GM21737 (cell line): Measurements from ENCODE around the gene INTS7.
"Not testable (repeated sequence)": the region's sequence is repeated elsewhere in the genome, so short reads cannot be mapped to it uniquely, and the experiment has no call there.

Source experiments
- ATAC-seq: cut with Tn5 transposase; IDR thresholded peaks from one replicate; pipeline ENCODE4 v1.9.1; 2021; ENCODE audit warnings: mild to moderate bottlenecking, moderate library complexity; ENCODE audit not compliant: unreplicated experiment

INTS7 gene

GRCh38 chr1:212035835-212036605 is 663 bp upstream of the INTS7 start:
- ATAC-seq: peak; percentile 7

DNA sequence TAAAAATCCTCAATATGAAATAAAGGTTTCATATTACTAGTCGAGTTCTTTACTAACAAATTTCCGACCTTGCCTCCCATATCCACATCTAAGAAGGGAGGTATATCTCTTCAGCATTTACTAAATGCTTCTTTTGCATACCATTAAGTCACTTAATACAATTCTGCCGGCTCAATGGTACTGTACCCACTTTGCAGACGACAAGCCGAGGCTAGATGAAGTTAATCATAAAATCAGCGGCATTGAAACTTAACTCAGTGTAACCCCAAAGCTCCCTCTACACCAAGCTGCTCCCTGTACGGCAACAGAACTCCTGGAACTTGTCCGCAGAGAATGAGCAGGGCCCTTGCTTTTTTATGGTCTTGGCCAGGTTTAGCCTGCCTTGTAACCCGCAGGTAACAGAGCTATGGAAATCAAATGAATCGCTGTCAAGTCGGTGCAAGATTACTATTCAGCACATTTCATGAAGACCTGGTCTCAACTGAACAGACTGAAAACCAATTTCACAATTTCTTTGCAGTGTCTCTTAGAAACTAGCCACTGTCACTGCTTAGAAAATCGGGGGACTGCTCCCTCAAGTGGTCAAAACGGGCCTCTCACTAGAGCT is 738 bp downstream of the INTS7 start:
- peak; percentile 3 for ATAC-seq

DNA sequence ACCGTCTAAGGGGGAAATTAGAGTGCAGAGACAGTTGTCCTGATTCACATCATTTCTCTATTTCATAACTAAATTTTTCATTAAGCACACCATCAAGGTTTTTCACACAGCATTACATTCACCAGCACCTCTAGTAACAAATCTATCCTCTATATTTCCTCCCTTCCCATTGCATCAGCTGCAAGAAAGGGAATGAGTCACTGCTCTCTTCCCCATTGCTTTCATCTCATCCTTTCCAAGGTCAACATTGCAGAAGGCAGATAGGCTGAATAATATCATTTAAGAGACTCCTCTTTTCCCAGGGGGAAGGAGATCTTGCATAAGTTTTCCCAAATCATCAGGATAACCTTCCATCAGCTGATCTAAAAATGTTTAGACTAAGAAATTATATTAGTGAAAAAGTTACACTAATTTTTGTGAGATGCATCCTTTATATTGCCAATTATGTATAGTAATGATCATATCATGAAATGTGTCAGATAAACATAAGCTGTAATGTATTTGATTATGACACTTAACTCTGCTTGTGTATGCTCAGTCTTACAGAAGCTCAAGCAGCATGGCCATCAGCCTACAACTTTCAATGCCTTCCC is 4.3 kb downstream of the INTS7 start:
- no peak for ATAC-seq

- not testable (repeated sequence) for ATAC-seq
Observed at GRCh38 chr1:212027727-212028126, 7.6 kb downstream of the INTS7 start.

- ATAC-seq: no peak
Observed at GRCh38 chr1:212024469-212025149, 10.7 kb downstream of the INTS7 start.

- not testable (repeated sequence) for ATAC-seq
Observed at GRCh38 chr1:212022908-212023307, 12.4 kb downstream of the INTS7 start.

- ATAC-seq: no peak
Observed at GRCh38 chr1:212021563-212021962, 13.8 kb downstream of the INTS7 start.

DNA sequence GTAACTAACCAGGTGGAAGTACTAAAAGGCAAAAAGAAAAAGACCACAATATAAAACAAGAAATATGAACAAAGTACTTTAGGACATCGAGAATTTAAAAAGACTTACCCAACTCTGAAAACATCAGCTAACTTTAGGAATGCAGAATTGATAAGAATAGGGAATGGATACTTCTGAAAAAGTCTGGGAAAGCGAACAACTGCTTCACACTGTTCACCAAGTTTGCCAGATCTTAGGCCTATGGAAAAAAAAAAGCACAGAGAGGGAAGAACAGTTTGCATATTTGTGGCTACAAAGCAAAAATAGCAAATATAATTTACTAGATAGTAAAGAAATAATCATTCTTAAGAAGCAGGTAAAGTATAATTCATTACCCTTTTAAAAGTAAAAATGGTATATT is 14.4 kb downstream of the INTS7 start:
- ATAC-seq: no peak

DNA sequence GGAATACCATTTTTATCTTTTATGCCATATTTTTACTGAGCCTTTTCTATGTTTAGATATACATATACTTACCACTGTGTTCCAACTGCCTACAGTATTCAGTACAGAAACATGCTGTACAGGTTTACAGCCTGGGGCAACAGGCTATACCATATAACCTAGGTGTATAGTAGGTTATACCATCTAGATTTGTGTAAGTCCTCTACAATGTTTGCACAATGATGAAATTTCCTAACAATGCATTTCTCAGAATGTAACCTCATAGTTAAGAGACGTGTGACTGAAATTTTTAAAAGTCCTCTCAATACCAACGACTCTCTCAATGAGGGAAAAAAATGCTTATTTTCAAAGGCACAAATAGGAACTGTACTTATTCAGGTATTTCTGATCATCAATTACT is 21.7 kb downstream of the INTS7 start:
- ATAC-seq: no peak

DNA sequence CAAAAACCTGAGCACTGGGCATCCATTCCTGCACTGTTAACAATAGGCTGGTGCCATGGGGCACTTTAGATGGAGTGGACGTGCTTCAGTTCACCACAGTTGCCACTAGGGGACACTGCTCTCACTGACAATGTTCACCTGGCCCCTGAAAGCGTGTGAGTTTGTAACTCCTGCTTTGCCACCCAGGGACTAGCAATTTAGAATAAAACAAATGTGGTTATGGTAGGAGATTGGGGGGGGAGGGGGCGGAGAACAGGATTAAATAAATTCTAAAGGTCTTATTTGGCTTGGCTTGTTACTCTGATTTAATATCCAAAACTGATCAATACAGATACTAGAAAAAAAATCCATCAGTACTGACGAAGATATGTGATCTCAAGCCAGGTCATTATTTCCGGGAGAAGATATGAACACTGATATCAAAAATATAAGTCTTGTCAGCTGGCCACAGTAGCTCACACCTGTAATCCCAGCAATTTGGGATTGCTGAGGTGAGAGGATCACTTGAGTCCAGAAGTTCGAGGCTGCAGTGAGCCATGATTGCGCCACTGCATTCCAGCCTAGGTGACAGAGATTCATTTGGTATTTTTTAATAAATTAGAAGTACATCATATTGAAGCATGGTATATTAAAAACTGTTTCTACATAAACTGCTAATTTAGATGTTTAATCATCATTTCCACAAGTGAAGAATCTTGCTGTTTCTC is 23.2 kb downstream of the INTS7 start:
- peak; percentile 88 for ATAC-seq

DNA sequence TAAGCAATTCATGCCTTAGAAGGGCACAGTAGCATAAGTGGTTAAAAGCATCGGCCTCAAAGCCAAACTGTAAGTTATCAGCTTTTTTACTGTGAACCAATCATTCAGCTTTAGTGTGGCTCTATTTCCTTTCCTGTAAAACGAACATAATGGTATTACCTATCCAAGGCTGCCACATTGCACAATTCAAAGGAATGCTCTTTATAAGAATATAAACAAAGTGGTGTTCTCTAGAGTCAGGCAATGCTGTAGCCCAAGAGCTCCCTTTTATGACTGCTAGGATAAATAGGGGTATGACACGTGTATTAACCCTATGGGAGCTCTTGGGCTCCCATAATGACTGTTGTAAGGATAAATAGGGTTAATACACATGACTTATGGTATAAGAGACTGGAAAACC is 25.4 kb downstream of the INTS7 start:
- no peak for ATAC-seq

GRCh38 chr1:212009561-212009960 is 25.8 kb downstream of the INTS7 start:
- no peak for ATAC-seq

DNA sequence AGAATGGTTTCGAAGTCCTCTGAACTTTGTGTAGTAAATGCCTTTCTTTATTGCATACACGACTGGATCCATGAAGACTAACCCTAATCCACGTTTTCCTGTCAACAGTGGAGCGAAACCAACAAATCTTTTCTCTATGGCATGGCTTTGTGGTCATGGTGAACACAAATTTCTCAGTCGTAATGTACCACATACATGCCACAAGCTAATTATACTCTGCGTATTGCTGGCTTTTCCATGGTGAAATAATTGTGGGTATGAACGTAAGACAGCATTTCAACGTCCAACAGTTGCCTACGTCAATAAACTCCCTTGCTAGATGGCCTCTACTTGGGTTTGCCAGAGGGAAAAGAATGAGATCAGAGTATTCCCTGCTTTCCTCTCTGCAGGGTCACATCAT is 27.5 kb downstream of the INTS7 start:
- no peak for ATAC-seq

DNA sequence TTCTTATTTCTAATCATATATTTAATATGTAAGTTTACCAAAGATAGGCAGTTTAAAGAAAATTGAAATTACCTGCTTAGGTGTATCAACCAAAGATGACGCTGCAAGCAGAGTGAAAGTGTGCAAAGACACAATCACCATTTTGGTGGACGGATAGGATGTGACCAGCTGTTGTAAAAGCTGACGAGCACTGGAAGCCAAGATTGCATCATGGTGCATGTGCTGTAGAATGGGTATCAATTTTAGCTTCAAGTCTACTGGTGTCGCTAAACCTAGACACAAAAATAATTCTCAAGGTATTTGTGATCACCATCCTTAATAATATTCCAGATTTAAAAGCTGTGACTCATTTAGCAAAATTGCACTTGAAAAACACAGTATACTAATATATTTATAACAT is 28.2 kb downstream of the INTS7 start:
- no peak for ATAC-seq

- ATAC-seq: no peak
Observed at GRCh38 chr1:212004895-212005608, 30.3 kb downstream of the INTS7 start.

DNA sequence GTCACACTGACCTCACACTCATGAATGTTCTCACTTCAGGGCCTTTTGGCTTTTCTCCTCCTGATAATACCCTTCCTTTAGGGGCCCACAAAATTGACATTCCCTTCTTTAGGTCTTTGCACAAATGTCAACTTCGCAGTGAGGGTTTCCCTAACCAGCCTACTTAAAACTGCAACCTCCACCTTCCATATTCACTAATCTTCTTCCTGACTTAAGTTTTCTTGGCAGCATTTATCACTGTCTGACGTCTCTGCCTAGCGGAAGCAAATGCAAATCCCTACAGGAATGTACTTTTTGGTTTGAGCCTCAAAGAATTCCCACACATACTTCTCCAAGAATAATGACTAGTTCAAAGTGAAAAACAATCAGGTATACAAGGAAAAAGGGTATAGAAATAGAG is 32.8 kb downstream of the INTS7 start:
- ATAC-seq: no peak

- not testable (repeated sequence) for ATAC-seq
Observed at GRCh38 chr1:211997426-211997825, 37.9 kb downstream of the INTS7 start.

DNA sequence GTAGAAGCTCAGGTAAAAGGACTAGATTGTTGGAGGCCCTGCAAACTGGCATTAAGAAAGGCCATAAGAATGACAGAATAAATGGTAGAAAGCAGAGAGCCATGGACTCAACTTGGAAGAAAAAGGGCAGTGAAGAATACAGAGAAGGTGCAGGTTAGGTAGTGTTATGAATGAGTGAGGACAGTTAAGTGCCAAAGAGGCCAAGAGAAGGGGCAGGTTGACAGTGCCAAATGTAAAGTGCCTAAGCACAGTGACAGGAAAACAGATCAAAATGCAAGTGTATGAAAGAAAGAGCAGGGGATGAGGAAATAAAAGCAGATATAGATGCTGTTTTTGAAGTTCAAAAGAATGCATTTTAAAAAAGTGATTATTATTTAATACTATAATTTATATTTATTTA is 43.7 kb downstream of the INTS7 start:
- no peak for ATAC-seq

GRCh38 chr1:211986628-211987254 is 48.6 kb downstream of the INTS7 start:
- no peak for ATAC-seq
